ENCODE results near the gene KRTAP9-7.

The KRTAP9-7 gene

GRCh38 chr17:41308251-41308917 lies 32.9 kb downstream of the KRTAP9-7 start:
- H3K4me3 ChIP-seq (ENCODE audit: low read depth in 1 of 2, low read length in 2 of 2), result no peak overlapping the region
- H3K27me3 ChIP-seq (ENCODE audit: control insufficient read depth in 1 of 2, insufficient read depth in 2 of 2, low read length in 2 of 2), result no peaks in the 10 kb centered on the region
- H3K9me3 ChIP-seq (ENCODE audit: low read length), result no peaks in the 10 kb centered on the region
- no peaks in the 10 kb centered on the region for H3K4me1 ChIP-seq (ENCODE audit: insufficient read depth, low read length)
- H3K27ac ChIP-seq (ENCODE audit: low read depth, low read length), result no peak overlapping the region
- H3K36me3 ChIP-seq (ENCODE audit: insufficient read depth, low read length), result no peaks in the 10 kb centered on the region
- H3K9ac ChIP-seq (ENCODE audit: low read length), result no peak overlapping the region

DNA sequence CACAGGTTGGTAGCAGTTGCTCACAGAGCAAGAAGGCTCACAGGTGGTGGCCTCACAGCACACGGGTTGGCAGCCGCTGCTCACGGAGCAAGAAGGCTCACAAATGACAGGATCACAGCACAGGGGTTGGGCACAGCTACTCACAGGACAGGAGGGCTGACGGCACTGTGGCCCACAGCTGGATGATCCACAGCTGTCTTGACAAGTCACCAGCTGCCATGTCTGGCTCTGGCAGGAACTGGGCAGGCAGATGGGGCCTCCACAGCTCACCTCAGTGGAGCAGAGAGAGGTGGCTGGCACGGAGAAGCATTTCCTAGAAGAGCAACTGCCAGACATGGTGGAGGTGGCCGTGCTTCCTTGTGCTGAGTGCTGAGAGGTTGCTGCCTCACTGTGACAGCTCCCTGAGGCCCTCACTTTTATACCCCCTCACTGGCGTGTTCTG lies 33.4 kb downstream of the KRTAP9-7 start, which contains the start of gene KRTAP16-1:
TSS of gene KRTAP16-1 (minus strand) at position 392 of the 442 bp plus-strand sequence. CDS start at position 336, 56 bp downstream.
- no peaks in the 10 kb centered on the region for H3K36me3 ChIP-seq (ENCODE audit: insufficient read depth, low read length)
- H3K4me1 ChIP-seq (ENCODE audit: insufficient read depth, low read length), result no peaks in the 10 kb centered on the region
- H3K9ac ChIP-seq (ENCODE audit: low read length), result no peak within 1 kb of the TSS
- no peaks in the 10 kb centered on the region for H3K9me3 ChIP-seq (ENCODE audit: low read length)
- H3K4me3 ChIP-seq (ENCODE audit: low read depth in 1 of 2, low read length in 2 of 2), result no peak within 1 kb of the TSS
- H3K27me3 ChIP-seq (ENCODE audit: control insufficient read depth in 1 of 2, insufficient read depth in 2 of 2, low read length in 2 of 2), result no peaks in the 10 kb centered on the region
- H3K27ac ChIP-seq (ENCODE audit: low read depth, low read length), result no peak within 1 kb of the TSS

DNA sequence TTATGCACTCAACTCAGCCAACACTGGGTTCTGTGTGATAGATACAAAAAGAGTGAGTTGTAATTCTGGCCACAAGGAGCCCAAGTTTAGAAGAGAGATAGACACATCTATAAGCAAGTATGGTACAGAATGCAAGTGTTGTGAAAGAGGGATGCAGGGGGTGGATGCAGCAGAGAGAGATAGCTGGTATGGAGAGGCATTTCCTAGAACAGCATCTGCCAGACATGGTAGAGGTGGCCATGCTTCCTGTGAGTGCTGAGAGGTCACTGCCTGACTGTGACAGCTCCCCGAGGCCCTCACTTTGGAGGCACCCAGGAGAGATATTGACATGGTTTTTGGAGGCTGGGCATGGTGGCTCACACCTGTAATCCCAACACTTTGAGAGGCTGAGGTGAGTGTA lies 35.6 kb downstream of the KRTAP9-7 start:
- Histone ChIP-seq H3K9me3 (ENCODE audit: low read length) (no peaks in the 10 kb centered on the region), H3K4me1 (ENCODE audit: insufficient read depth, low read length) (no peaks in the 10 kb centered on the region), H3K27ac (ENCODE audit: low read depth, low read length) (no peak overlapping the region), H3K27me3 (ENCODE audit: control insufficient read depth in 1 of 2, insufficient read depth in 2 of 2, low read length in 2 of 2) (no peaks in the 10 kb centered on the region), H3K36me3 (ENCODE audit: insufficient read depth, low read length) (no peaks in the 10 kb centered on the region), H3K9ac (ENCODE audit: low read length) (no peak overlapping the region), H3K4me3 (ENCODE audit: low read depth in 1 of 2, low read length in 2 of 2) (no peak overlapping the region)

- Histone ChIP-seq H3K9me3 (ENCODE audit: low read length) (no peaks in the 10 kb centered on the region), H3K27me3 (ENCODE audit: control insufficient read depth in 1 of 2, insufficient read depth in 2 of 2, low read length in 2 of 2) (no peaks in the 10 kb centered on the region), H3K27ac (ENCODE audit: low read depth, low read length) (no peak within 1 kb of the TSS), H3K4me1 (ENCODE audit: insufficient read depth, low read length) (no peaks in the 10 kb centered on the region), H3K9ac (ENCODE audit: low read length) (no peak within 1 kb of the TSS), H3K36me3 (ENCODE audit: insufficient read depth, low read length) (no peaks in the 10 kb centered on the region), H3K4me3 (ENCODE audit: low read depth in 1 of 2, low read length in 2 of 2) (no peak within 1 kb of the TSS)
Observed at GRCh38 chr17:41315204-41315794, 39.8 kb downstream of the KRTAP9-7 start, which contains the start of gene KRTAP17-1. Gene KRTAP17-1, minus strand, starts transcription at chr17:41315710. Its CDS starts 60 bp downstream, at chr17:41315650.

DNA sequence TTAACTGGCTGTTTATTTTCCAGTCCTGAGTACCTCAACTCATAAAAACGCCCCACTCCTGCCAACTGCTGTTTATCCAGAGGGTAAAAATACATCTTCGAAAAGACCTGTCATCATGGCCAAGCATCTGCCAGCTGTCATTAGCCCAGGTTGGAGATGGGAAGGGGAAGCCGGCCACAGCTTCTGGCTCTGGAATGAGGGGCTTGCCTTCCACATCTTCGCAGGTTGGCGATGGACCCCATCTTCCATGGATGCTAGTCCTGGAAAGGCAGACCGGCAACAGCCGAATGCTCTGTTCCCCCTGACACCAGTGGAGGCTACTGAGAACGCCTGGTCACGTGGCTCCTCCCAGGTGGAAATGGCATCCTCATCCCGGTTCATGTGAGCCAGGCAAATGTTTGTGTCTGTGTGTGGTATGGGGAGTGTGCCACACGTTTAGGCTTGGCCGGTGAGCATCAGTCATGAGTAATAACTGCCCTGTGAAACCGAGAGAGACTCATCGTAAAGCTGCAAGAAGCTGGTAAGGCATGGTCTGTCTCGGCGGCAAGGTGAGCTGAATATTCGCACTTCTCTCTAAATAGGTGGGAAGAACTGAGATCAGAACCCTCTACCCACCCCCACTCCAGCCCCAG lies 40.4 kb downstream of the KRTAP9-7 start:
- H3K9me3 ChIP-seq (ENCODE audit: low read length), result no peaks in the 10 kb centered on the region
- no peak overlapping the region for H3K27ac ChIP-seq (ENCODE audit: low read depth, low read length)
- H3K4me1 ChIP-seq (ENCODE audit: insufficient read depth, low read length), result no peaks in the 10 kb centered on the region
- no peaks in the 10 kb centered on the region for H3K27me3 ChIP-seq (ENCODE audit: control insufficient read depth in 1 of 2, insufficient read depth in 2 of 2, low read length in 2 of 2)
- no peaks in the 10 kb centered on the region for H3K36me3 ChIP-seq (ENCODE audit: insufficient read depth, low read length)
- H3K9ac ChIP-seq (ENCODE audit: low read length), result no peak overlapping the region
- H3K4me3 ChIP-seq (ENCODE audit: low read depth in 1 of 2, low read length in 2 of 2), result no peak overlapping the region

- no peaks in the 10 kb centered on the region for H3K36me3 ChIP-seq (ENCODE audit: insufficient read depth, low read length)
- no peaks in the 10 kb centered on the region for H3K4me1 ChIP-seq (ENCODE audit: insufficient read depth, low read length)
- H3K9me3 ChIP-seq (ENCODE audit: low read length), result no peaks in the 10 kb centered on the region
- no peak overlapping the region for H3K27ac ChIP-seq (ENCODE audit: low read depth, low read length)
- H3K27me3 ChIP-seq (ENCODE audit: control insufficient read depth in 1 of 2, insufficient read depth in 2 of 2, low read length in 2 of 2), result no peaks in the 10 kb centered on the region
- no peak overlapping the region for H3K9ac ChIP-seq (ENCODE audit: low read length)
- H3K4me3 ChIP-seq (ENCODE audit: low read depth in 1 of 2, low read length in 2 of 2), result no peak overlapping the region
Observed at GRCh38 chr17:41318231-41318630, 42.7 kb downstream of the KRTAP9-7 start.

GRCh38 chr17:41322094-41322902 lies 46.8 kb downstream of the KRTAP9-7 start:
- no peak overlapping the region for H3K27ac ChIP-seq (ENCODE audit: low read depth, low read length)
- no peaks in the 10 kb centered on the region for H3K4me1 ChIP-seq (ENCODE audit: insufficient read depth, low read length)
- H3K9ac ChIP-seq (ENCODE audit: low read length), result no peak overlapping the region
- no peaks in the 10 kb centered on the region for H3K36me3 ChIP-seq (ENCODE audit: insufficient read depth, low read length)
- no peaks in the 10 kb centered on the region for H3K9me3 ChIP-seq (ENCODE audit: low read length)
- no peaks in the 10 kb centered on the region for H3K27me3 ChIP-seq (ENCODE audit: control insufficient read depth in 1 of 2, insufficient read depth in 2 of 2, low read length in 2 of 2)
- H3K4me3 ChIP-seq (ENCODE audit: low read depth in 1 of 2, low read length in 2 of 2), result no peak overlapping the region

GRCh38 chr17:41322903-41323895 lies 47.7 kb downstream of the KRTAP9-7 start:
- no peaks in the 10 kb centered on the region for H3K4me1 ChIP-seq (ENCODE audit: insufficient read depth, low read length)
- no peak overlapping the region for H3K4me3 ChIP-seq (ENCODE audit: low read depth in 1 of 2, low read length in 2 of 2)
- no peaks in the 10 kb centered on the region for H3K27me3 ChIP-seq (ENCODE audit: control insufficient read depth in 1 of 2, insufficient read depth in 2 of 2, low read length in 2 of 2)
- H3K9ac ChIP-seq (ENCODE audit: low read length), result no peak overlapping the region
- H3K36me3 ChIP-seq (ENCODE audit: insufficient read depth, low read length), result no peaks in the 10 kb centered on the region
- no peaks in the 10 kb centered on the region for H3K9me3 ChIP-seq (ENCODE audit: low read length)
- H3K27ac ChIP-seq (ENCODE audit: low read depth, low read length), result no peak overlapping the region

DNA sequence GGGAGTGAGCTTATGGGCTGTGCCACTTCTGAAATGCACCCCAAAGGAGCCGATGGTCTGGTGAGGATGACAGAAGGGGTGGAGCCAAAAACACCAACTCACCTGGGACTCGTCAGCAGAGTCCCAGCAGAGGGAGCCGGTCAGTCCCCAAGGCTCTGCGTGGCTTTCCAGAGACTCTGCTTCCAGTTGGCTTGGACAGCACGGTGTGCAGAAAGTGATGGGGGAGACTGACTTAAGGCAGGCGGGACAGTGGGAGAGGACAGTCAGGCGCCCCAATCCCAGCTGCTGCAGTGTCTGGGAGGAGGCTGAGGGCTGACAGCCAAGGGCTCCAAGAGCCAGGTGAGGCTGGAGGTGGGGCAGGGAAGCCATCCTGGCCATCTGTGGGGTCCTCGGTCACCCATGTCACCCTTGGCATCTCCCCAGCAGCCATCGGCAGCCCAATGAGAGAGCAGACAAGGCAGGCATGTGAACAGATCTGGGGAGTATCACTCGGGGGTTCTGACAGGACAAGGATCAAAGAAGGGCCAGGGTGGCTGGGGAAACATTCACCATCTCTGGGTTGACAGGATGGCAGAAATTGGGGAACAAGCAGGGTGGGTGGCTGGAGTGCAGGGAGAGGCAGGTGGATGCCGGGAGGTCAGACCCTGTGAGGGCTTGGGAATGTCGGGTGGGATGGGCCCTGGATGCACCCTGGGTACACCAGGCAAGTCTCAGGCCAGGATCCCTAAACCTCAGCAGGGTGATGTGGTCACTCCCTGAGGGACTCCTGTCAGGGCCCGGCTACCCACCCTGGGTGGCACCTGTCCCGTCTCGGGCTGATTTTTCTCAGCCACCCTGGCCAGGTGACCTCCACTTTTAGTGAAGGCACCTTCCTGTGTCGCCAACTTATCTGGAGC lies 48.9 kb downstream of the KRTAP9-7 start:
- Histone ChIP-seq H3K27me3 (ENCODE audit: control insufficient read depth in 1 of 2, insufficient read depth in 2 of 2, low read length in 2 of 2) (no peaks in the 10 kb centered on the region), H3K36me3 (ENCODE audit: insufficient read depth, low read length) (no peaks in the 10 kb centered on the region), H3K9me3 (ENCODE audit: low read length) (no peaks in the 10 kb centered on the region), H3K4me1 (ENCODE audit: insufficient read depth, low read length) (no peaks in the 10 kb centered on the region), H3K27ac (ENCODE audit: low read depth, low read length) (no peak overlapping the region), H3K4me3 (ENCODE audit: low read depth in 1 of 2, low read length in 2 of 2) (no peak overlapping the region), H3K9ac (ENCODE audit: low read length) (no peak overlapping the region)

- Histone ChIP-seq H3K4me3 (ENCODE audit: low read depth in 1 of 2, low read length in 2 of 2) (no peak overlapping the region), H3K27me3 (ENCODE audit: control insufficient read depth in 1 of 2, insufficient read depth in 2 of 2, low read length in 2 of 2) (no peaks in the 10 kb centered on the region), H3K36me3 (ENCODE audit: insufficient read depth, low read length) (no peaks in the 10 kb centered on the region), H3K27ac (ENCODE audit: low read depth, low read length) (no peak overlapping the region), H3K9ac (ENCODE audit: low read length) (no peak overlapping the region), H3K9me3 (ENCODE audit: low read length) (no peaks in the 10 kb centered on the region), H3K4me1 (ENCODE audit: insufficient read depth, low read length) (no peaks in the 10 kb centered on the region)
Observed at GRCh38 chr17:41325126-41325525, 49.6 kb downstream of the KRTAP9-7 start.
